ACC112 (cell line): ENCODE data around the gene KLKB1.
A peak's percentile ranks its signal among the peaks of the same experiment; 100 is the strongest.
"Not testable (repeated sequence)": the region's sequence is repeated elsewhere in the genome, so short reads cannot be mapped to it uniquely, and the experiment has no call there.

Experiments
- H2AFZ ChIP-seq: fragments of 200-600 bp; sonication (generic); one replicate; pipeline ENCODE4 v1.6.0; 2017; ENCODE audit warnings: antibody characterized with exemption, low read length; ENCODE audit not compliant: unreplicated experiment
- H3K27ac ChIP-seq: fragments of 200-600 bp; sonication (generic); 2 replicates; pipeline ENCODE4 v1.5.1; 2014; ENCODE audit warnings: low read depth, mild to moderate bottlenecking, antibody characterized with exemption, low read length, moderate library complexity
- H3K27me3 ChIP-seq: fragments of 200-600 bp; sonication (generic); 2 replicates; pipeline ENCODE4 v1.6.1; 2014; ENCODE audit warnings: mild to moderate bottlenecking, antibody characterized with exemption, low read length, moderate library complexity, mixed read lengths; ENCODE audit not compliant: insufficient read depth
- H3K36me3 ChIP-seq: fragments of 200-600 bp; sonication (generic); 2 replicates; pipeline ENCODE4 v1.6.1; 2016; ENCODE audit warnings: mild to moderate bottlenecking, antibody characterized with exemption, low read length, moderate library complexity, mixed read lengths; ENCODE audit not compliant: insufficient read depth
- H3K4me1 ChIP-seq: fragments of 200-600 bp; sonication (generic); one replicate; pipeline ENCODE4 v1.6.1; 2016; ENCODE audit warnings: low read length, mixed read lengths; ENCODE audit not compliant: insufficient read depth, unreplicated experiment, control insufficient read depth
- H3K4me3 ChIP-seq: fragments of 200-600 bp; sonication (generic); 2 replicates; pipeline ENCODE4 v1.5.1; 2014; ENCODE audit warnings: mild to moderate bottlenecking, low read depth, low read length
- H3K79me2 ChIP-seq: fragments of 200-600 bp; sonication (generic); one replicate; pipeline ENCODE4 v1.6.0; 2016; ENCODE audit warnings: low read length; ENCODE audit not compliant: control insufficient read depth, unreplicated experiment, insufficient read depth

KLKB1 gene

GRCh38 chr4:186247062-186247752 is 19.9 kb downstream of the KLKB1 start:
- H3K27ac ChIP-seq, H3K4me1 ChIP-seq, H3K36me3 ChIP-seq, H3K79me2 ChIP-seq, H3K27me3 ChIP-seq, H3K4me3 ChIP-seq, H2AFZ ChIP-seq: not testable (repeated sequence)

- Histone ChIP-seq H3K27ac (no peak overlapping the region), H3K4me3 (no peak overlapping the region), H3K27me3 (no peaks in the 10 kb centered on the region), H3K79me2 (no peaks in the 10 kb centered on the region), H3K36me3 (no peaks in the 10 kb centered on the region), H2AFZ (no peak overlapping the region), H3K4me1 (no peaks in the 10 kb centered on the region)
These were observed 21.3 kb downstream of the KLKB1 start for GRCh38 chr4:186248643-186249042.

- no peak overlapping the region for H3K27ac ChIP-seq
- no peaks in the 10 kb centered on the region for H3K79me2 ChIP-seq
- H3K4me1 ChIP-seq: no peaks in the 10 kb centered on the region
- H3K36me3 ChIP-seq: no peaks in the 10 kb centered on the region
- H3K27me3 ChIP-seq: no peaks in the 10 kb centered on the region
- no peak overlapping the region for H3K4me3 ChIP-seq
- H2AFZ ChIP-seq: no peak overlapping the region
These were observed 22.8 kb downstream of the KLKB1 start for GRCh38 chr4:186249785-186250754.

DNA sequence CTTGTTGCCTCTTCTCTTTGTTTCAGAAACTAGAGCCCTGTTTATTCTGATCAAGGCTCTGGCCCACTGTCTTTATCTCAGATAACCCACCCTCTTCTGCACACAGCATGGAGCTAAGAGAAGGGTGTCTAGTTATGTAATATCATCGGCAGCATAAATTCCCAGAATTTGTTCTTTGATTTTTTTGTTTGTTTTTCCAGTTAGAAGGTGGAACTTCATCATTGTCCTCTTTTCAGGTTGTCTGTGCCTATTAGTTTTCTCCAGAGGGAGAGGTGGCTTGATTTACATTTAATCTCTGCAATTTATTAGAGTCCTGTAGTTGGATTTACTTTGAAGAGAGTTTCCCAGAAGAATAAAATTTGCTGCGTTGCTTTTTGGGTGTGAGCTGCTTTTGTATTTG is 23.5 kb downstream of the KLKB1 start:
- Histone ChIP-seq H3K79me2 (no peaks in the 10 kb centered on the region), H3K4me1 (no peaks in the 10 kb centered on the region), H3K27me3 (no peaks in the 10 kb centered on the region), H3K4me3 (no peak overlapping the region), H3K27ac (no peak overlapping the region), H2AFZ (no peak overlapping the region), H3K36me3 (no peaks in the 10 kb centered on the region)

- Histone ChIP-seq H2AFZ (no peak overlapping the region), H3K79me2 (no peaks in the 10 kb centered on the region), H3K4me3 (no peak overlapping the region), H3K27me3 (no peaks in the 10 kb centered on the region), H3K27ac (no peak overlapping the region), H3K4me1 (peaks cover 2% of the 10 kb centered on the region), H3K36me3 (no peaks in the 10 kb centered on the region)
These were observed 27.8 kb downstream of the KLKB1 start for GRCh38 chr4:186255122-186255521.

DNA sequence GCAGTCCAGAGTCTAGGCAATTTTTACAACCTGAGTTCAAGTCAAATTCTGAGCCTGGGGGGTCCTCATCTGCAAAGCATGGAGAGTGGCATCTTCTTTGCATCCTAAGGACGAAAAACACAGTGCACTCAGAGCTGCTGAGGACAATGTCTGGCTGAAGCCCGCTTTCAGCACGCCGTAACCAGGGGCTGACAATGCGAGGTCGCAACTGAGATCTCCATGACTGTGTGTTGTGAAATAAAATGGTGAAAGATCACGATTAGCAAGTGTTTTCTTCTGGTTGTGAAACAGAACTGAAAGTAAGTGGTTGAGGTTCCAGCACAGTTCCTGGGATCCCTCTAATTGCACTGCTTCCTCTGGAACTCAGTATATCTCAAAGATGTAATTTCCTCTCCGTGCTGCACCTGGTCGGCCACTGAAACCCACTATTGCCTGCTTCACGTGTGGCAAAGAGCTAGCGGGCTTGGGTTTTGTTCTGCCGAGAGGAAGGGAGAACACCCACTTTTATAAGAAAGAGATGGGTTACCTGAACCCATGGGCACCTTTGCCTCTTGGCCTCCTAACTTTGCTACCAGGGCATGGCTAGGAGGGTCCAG is 31.0 kb downstream of the KLKB1 start:
- H3K27ac ChIP-seq: no peak overlapping the region
- H3K4me3 ChIP-seq: no peak overlapping the region
- H3K4me1 ChIP-seq: peaks cover 9% of the 10 kb centered on the region
- no peaks in the 10 kb centered on the region for H3K79me2 ChIP-seq
- no peaks in the 10 kb centered on the region for H3K36me3 ChIP-seq
- no peak overlapping the region for H2AFZ ChIP-seq
- H3K27me3 ChIP-seq: no peaks in the 10 kb centered on the region

- Histone ChIP-seq H3K36me3 (no peaks in the 10 kb centered on the region), H3K4me1 (peaks cover 9% of the 10 kb centered on the region), H2AFZ (no peak overlapping the region), H3K79me2 (no peaks in the 10 kb centered on the region), H3K27ac (peak overlapping the region; percentile 56; the same call in 1 of the 2 replicates), H3K4me3 (no peak overlapping the region), H3K27me3 (no peaks in the 10 kb centered on the region; the same call in 1 of the 2 replicates)
These were observed 32.8 kb downstream of the KLKB1 start for GRCh38 chr4:186260117-186260503.

- H3K27me3 ChIP-seq: no peaks in the 10 kb centered on the region; the same call in 1 of the 2 replicates
- no peaks in the 10 kb centered on the region for H3K36me3 ChIP-seq
- no peak overlapping the region for H2AFZ ChIP-seq
- H3K4me1 ChIP-seq: peaks cover 9% of the 10 kb centered on the region
- no peak overlapping the region for H3K4me3 ChIP-seq
- no peaks in the 10 kb centered on the region for H3K79me2 ChIP-seq
- peak overlapping the region; percentile 56; the same call in 1 of the 2 replicates for H3K27ac ChIP-seq
These were observed 33.5 kb downstream of the KLKB1 start for GRCh38 chr4:186260504-186261448.

DNA sequence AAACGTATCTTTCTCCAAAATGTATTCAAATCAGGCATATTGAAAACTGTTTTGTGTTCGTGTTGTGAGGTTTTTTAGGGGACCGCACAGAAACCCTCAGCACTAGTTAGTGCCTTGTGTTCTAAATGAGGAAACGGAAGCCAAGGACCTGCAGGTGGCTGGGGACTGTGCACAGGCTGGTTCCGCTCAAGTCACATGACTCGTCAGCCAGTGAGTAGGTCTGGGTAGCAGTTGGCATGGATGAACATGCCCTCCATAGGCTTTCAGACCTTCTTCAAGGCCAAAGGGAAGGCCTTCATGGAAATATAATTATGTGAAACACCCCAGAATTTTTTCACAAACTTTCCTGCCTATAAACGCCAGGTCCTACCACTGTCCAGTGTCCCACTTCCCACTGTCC is 37.4 kb downstream of the KLKB1 start:
- H3K27me3 ChIP-seq: peaks cover 35% of the 10 kb centered on the region
- H3K79me2 ChIP-seq: no peaks in the 10 kb centered on the region
- no peaks in the 10 kb centered on the region for H3K36me3 ChIP-seq
- no peak overlapping the region for H2AFZ ChIP-seq
- H3K4me3 ChIP-seq: no peak overlapping the region
- H3K27ac ChIP-seq: no peak overlapping the region
- peaks cover 9% of the 10 kb centered on the region for H3K4me1 ChIP-seq

GRCh38 chr4:186265250-186265649 is 37.9 kb downstream of the KLKB1 start:
- H3K4me3 ChIP-seq: not testable (repeated sequence)

More at GRCh38 chr4:186265250-186265649, 37.9 kb downstream of the KLKB1 start:
- H3K36me3 ChIP-seq, H3K79me2 ChIP-seq, H3K4me1 ChIP-seq, H3K27ac ChIP-seq, H2AFZ ChIP-seq: not testable (repeated sequence)
- H3K27me3 ChIP-seq: peaks cover 41% of the 10 kb centered on the region
